Osteocyte (in vitro differentiated cells): ENCODE measurements around the gene TNIP1. TPM values are rescaled to one million over a fixed set of nuclear protein-coding genes. Genes with fewer than 3 reads are reported as not detected.

Source experiments
- DNase-seq: peaks from one replicate; pipeline ENCODE4 v3.0.0; 2021; ENCODE audit warnings: mixed read lengths; ENCODE audit not compliant: unreplicated experiment; ENCODE audit errors: extremely low spot score
- H3K27ac Mint-ChIP-seq: one replicate; pipeline ENCODE4 v1.8.0; 2021; ENCODE audit warnings: mild to moderate bottlenecking, mixed read lengths; ENCODE audit not compliant: unreplicated experiment
- H3K27me3 Mint-ChIP-seq: one replicate; pipeline ENCODE4 v1.8.0; 2021; ENCODE audit warnings: mixed read lengths; ENCODE audit not compliant: unreplicated experiment
- H3K36me3 Mint-ChIP-seq: one replicate; pipeline ENCODE4 v1.8.0; 2021; ENCODE audit warnings: mixed read lengths; ENCODE audit not compliant: unreplicated experiment
- H3K4me1 Mint-ChIP-seq: one replicate; pipeline ENCODE4 v1.8.0; 2021; ENCODE audit warnings: mixed read lengths; ENCODE audit not compliant: unreplicated experiment
- H3K4me3 Mint-ChIP-seq: one replicate; pipeline ENCODE4 v1.8.0; 2021; ENCODE audit warnings: mild to moderate bottlenecking, moderate library complexity, mixed read lengths; ENCODE audit not compliant: unreplicated experiment
- H3K9me3 Mint-ChIP-seq: one replicate; pipeline ENCODE4 v1.8.0; 2021; ENCODE audit warnings: mixed read lengths; ENCODE audit not compliant: unreplicated experiment
- CTCF ChIP-seq: fragments of 200-600 bp; sonication (generic); IDR thresholded peaks from 2 replicates; pipeline ENCODE4 v1.5.0; 2021; ENCODE audit warnings: antibody characterized with exemption, mild to moderate bottlenecking, moderate library complexity
- total RNA-seq: library from RNA; stranded (reverse); gene quantifications from 2 replicates; pipeline ENCODE4 v1.2.1, GENCODE V29; 2021

Gene TNIP1
- total RNA-seq, 1 donor from 2014 or later, result 85.5 TPM

GRCh38 chr5:151004499-151004898 lies 76.3 kb downstream of the TNIP1 start:
- H3K27me3 Mint-ChIP-seq, result peaks cover 22% of the 10 kb centered on the region
- no peaks in the 10 kb centered on the region for H3K36me3 Mint-ChIP-seq
- H3K9me3 Mint-ChIP-seq, result no peaks in the 10 kb centered on the region
- no peak overlapping the region for H3K4me3 Mint-ChIP-seq
- DNase-seq, result no peak
- H3K4me1 Mint-ChIP-seq, result peaks cover 9% of the 10 kb centered on the region
- no peak for TF ChIP-seq CTCF
- H3K27ac Mint-ChIP-seq, result no peak overlapping the region

GRCh38 chr5:151003503-151003860 lies 77.4 kb downstream of the TNIP1 start:
- Mint-ChIP-seq H3K36me3 (no peaks in the 10 kb centered on the region), H3K4me3 (no peak overlapping the region), H3K9me3 (no peaks in the 10 kb centered on the region), H3K27me3 (peaks cover 25% of the 10 kb centered on the region), H3K27ac (no peak overlapping the region), H3K4me1 (peaks cover 9% of the 10 kb centered on the region)
- no peak for DNase-seq
- TF ChIP-seq CTCF, result no peak

GRCh38 chr5:151002681-151003502 lies 77.9 kb downstream of the TNIP1 start:
- no peak for TF ChIP-seq CTCF
- no peak overlapping the region for H3K27ac Mint-ChIP-seq
- no peaks in the 10 kb centered on the region for H3K9me3 Mint-ChIP-seq

GRCh38 chr5:151002250-151002649 lies 78.6 kb downstream of the TNIP1 start:
- Mint-ChIP-seq H3K27ac (no peak overlapping the region), H3K27me3 (peaks cover 29% of the 10 kb centered on the region), H3K4me1 (peaks cover 9% of the 10 kb centered on the region), H3K9me3 (no peaks in the 10 kb centered on the region), H3K36me3 (no peaks in the 10 kb centered on the region), H3K4me3 (no peak overlapping the region)
- TF ChIP-seq CTCF, result peak; percentile 59
- peak; percentile 44 for DNase-seq

More at GRCh38 chr5:151002681-151003502, 77.9 kb downstream of the TNIP1 start:
- H3K4me1 Mint-ChIP-seq, result peaks cover 9% of the 10 kb centered on the region
- H3K36me3 Mint-ChIP-seq, result no peaks in the 10 kb centered on the region
- H3K4me3 Mint-ChIP-seq, result no peak overlapping the region
- no peak for DNase-seq
- peaks cover 25% of the 10 kb centered on the region for H3K27me3 Mint-ChIP-seq

- no peak for DNase-seq
- Mint-ChIP-seq H3K36me3 (no peaks in the 10 kb centered on the region), H3K4me3 (no peak overlapping the region), H3K27me3 (peaks cover 29% of the 10 kb centered on the region), H3K4me1 (peaks cover 6% of the 10 kb centered on the region), H3K27ac (no peak overlapping the region), H3K9me3 (no peaks in the 10 kb centered on the region)
- TF ChIP-seq CTCF, result no peak
These were observed 79.4 kb downstream of the TNIP1 start for GRCh38 chr5:151001436-151001835.
